GM12892 (cell line): Measurements from ENCODE around the gene OPRM1.

Experiments used
- POLR2A ChIP-seq: IDR thresholded peaks from 2 replicates; pipeline ENCODE4 v1.6.1; 2011; ENCODE audit warnings: low read depth, low read length, control low read depth
- TAF1 ChIP-seq: IDR thresholded peaks from 2 replicates; pipeline ENCODE4 v1.6.1; 2011; ENCODE audit warnings: low read depth, mild to moderate bottlenecking, control low read depth, low read length, borderline replicate concordance

GRCh38 chr6:154060076-154060475, 21.0 kb downstream of the OPRM1 start:
- TF ChIP-seq POLR2A = no peak
- TF ChIP-seq TAF1 = no peak
